ENCODE measurements around the gene LRRC59.

Gene LRRC59

DNA sequence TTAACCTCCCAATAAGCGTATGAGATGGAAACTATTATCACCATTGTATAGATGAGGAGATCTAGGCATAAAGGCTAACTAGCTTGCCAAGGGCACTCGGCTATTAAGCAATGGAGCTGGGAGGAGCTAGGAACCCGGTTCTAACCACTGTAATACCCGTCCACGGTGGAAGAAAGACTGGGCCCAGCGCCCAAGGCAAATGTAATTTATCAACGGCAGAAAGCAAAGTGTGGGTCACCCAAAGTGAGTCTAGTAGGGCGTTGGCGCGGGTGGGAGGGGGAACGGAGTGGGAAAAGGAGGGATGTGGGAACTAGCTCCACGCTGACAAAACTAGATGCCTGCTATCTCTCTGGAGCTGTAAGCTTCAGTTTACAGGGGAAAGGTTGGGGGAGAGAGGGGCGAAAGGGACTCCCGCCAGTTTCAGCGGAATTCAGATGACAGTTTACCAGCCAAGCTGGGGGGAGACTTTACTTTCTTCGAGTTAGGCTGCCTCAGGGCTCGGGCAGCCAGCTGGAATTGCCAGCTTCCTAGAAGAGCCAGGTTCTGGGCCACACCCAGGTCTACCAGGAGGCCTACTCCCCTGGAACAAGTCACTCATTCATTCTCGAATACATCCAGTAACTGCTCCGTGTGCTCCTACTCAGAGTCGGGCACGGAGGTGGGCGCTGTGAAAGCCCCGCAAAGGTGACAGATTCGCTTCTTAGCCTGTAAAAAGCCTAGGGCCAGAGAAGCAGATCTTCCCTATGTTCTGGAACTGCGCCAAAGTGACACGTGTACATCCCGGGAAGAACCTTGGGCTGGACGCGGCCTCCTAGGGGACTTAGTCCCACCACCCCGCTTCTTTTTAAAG lies 837 bp downstream of the LRRC59 start:
- Histone ChIP-seq H3K27ac (ENCODE audit: low read length) (no peak overlapping the region), H3K4me1 (ENCODE audit: insufficient read depth, low read length) (no peaks in the 10 kb centered on the region)

DNA sequence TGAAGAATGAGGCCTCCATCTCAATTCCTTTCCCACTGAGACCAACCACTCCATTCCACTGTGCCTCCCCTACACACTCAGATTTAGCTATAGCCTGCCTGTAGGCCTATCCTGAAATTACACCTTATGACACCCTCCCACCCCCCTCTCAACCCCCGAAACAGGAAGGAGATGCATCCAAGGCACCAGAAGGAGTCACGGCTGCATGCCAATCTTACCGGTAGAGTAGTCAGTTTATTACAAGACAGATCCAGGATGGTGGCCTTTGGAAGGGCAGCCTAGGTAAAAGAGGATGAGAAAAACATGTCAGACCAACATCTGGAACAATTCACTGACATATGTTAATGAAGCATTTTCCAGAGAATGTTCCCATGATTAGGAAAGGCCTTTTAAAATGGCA lies 2.6 kb downstream of the LRRC59 start:
- Histone ChIP-seq H3K9ac (ENCODE audit: low read depth, low read length) (no peak overlapping the region), H3K9me3 (ENCODE audit: insufficient read depth, low read depth, low read length) (no peaks in the 10 kb centered on the region), H3K36me3 (ENCODE audit: insufficient read depth, low read depth, low read length) (peaks cover 57% of the 10 kb centered on the region), H3K27me3 (ENCODE audit: insufficient read depth, low read length) (no peaks in the 10 kb centered on the region), H3K4me1 (ENCODE audit: insufficient read depth, low read length) (no peaks in the 10 kb centered on the region), H3K27ac (ENCODE audit: low read length) (no peak overlapping the region), H3K4me3 (ENCODE audit: low read length) (no peak overlapping the region)

More for the DNA sequence above, 837 bp downstream of the LRRC59 start:
- H3K9me3 ChIP-seq (ENCODE audit: insufficient read depth, low read depth, low read length), result no peaks in the 10 kb centered on the region
- peak overlapping the region; percentile 91 for H3K9ac ChIP-seq (ENCODE audit: low read depth, low read length)
- H3K27me3 ChIP-seq (ENCODE audit: insufficient read depth, low read length), result no peaks in the 10 kb centered on the region
- peaks cover 39% of the 10 kb centered on the region for H3K36me3 ChIP-seq (ENCODE audit: insufficient read depth, low read depth, low read length)
- peak overlapping the region; percentile 91 for H3K4me3 ChIP-seq (ENCODE audit: low read length)

DNA sequence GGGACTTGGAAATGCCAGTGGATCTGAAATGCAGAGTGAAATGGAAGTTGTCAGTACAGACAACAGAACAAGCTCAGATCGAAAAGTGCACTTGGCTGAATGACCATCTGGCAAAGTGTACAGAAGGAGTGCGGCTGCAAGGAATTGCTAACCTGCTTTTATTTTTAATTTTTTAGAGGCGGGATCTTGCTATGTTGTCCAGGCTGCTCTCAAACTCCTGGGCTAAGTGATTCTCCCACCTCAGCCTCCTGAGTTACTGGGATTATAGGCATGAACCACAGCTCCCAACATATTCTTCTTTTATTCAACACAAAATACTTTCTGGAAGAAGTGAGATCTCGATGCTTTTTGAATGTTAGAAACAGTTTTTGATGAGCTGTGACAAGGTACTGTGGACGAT lies 3.6 kb downstream of the LRRC59 start:
- Histone ChIP-seq H3K9me3 (ENCODE audit: insufficient read depth, low read depth, low read length) (no peaks in the 10 kb centered on the region), H3K4me1 (ENCODE audit: insufficient read depth, low read length) (no peaks in the 10 kb centered on the region), H3K27ac (ENCODE audit: low read length) (no peak overlapping the region), H3K36me3 (ENCODE audit: insufficient read depth, low read depth, low read length) (peaks cover 67% of the 10 kb centered on the region), H3K27me3 (ENCODE audit: insufficient read depth, low read length) (no peaks in the 10 kb centered on the region), H3K9ac (ENCODE audit: low read depth, low read length) (no peak overlapping the region), H3K4me3 (ENCODE audit: low read length) (no peak overlapping the region)

DNA sequence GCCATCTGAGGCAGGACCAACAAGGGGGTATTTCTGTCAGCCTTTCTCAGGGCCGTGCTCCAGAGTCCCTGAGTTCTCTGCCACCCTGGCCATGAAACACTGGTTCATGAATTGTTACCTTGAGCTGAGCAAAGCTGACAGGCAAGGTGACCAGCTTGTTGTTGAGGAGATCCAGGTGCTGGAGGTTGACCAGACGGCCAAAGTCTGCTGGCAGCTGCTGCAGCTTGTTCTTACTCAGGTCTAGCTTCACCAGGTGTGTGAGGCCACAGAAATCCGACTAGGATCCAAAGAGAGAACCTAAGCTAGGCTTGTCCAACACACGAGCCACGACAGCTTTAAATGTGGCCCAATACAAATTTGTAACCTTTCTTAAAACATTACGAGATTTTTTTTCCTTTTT lies 4.7 kb downstream of the LRRC59 start:
- H3K27me3 ChIP-seq (ENCODE audit: insufficient read depth, low read length), result no peaks in the 10 kb centered on the region
- H3K4me1 ChIP-seq (ENCODE audit: insufficient read depth, low read length), result no peaks in the 10 kb centered on the region
- H3K9ac ChIP-seq (ENCODE audit: low read depth, low read length), result no peak overlapping the region
- H3K9me3 ChIP-seq (ENCODE audit: insufficient read depth, low read depth, low read length), result no peaks in the 10 kb centered on the region
- H3K36me3 ChIP-seq (ENCODE audit: insufficient read depth, low read depth, low read length), result peaks cover 78% of the 10 kb centered on the region
- no peak overlapping the region for H3K4me3 ChIP-seq (ENCODE audit: low read length)
- H3K27ac ChIP-seq (ENCODE audit: low read length), result no peak overlapping the region

DNA sequence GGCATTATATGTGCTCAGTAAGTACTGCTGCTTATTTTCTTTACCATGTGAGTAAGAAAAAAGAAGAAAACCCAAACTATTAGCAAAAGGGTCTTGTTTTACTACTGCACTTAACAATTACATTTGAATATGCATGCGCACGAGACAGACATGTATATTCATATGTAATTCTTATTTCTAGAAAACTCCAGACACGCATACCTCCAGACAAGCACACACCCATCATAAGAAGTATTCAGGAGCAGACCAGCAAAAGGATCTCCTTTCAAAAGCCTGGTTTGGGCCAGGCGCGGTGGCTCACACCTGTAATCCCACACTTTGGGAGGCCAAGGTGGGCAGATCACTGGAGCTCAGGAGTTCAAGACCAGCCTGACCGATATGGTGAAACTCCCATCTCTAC lies 7.8 kb downstream of the LRRC59 start:
- Histone ChIP-seq H3K9ac (ENCODE audit: low read depth, low read length) (no peak overlapping the region), H3K27me3 (ENCODE audit: insufficient read depth, low read length) (no peaks in the 10 kb centered on the region), H3K9me3 (ENCODE audit: insufficient read depth, low read depth, low read length) (no peaks in the 10 kb centered on the region), H3K4me3 (ENCODE audit: low read length) (no peak overlapping the region), H3K4me1 (ENCODE audit: insufficient read depth, low read length) (no peaks in the 10 kb centered on the region), H3K36me3 (ENCODE audit: insufficient read depth, low read depth, low read length) (peaks cover 99% of the 10 kb centered on the region), H3K27ac (ENCODE audit: low read length) (no peak overlapping the region)

DNA sequence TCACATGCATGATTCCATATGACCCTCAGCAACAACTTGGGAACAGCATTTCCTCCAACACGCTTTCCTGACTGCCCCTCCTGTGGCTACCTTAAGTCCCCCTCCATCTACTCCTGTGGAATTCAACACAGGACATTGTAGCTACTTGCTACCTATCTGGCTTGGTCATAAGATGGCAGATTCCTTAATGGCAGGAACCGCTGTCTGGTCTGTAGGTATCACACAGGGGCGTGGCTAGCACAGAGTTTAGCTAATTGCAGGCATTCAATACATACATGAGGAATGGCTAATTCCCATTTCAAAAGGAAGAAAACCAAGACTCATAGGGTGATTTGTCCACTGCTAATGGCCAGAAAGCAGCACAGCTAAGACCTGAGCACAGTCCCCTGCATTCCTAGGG lies 8.6 kb downstream of the LRRC59 start:
- Histone ChIP-seq H3K9ac (ENCODE audit: low read depth, low read length) (no peak overlapping the region), H3K27me3 (ENCODE audit: insufficient read depth, low read length) (no peaks in the 10 kb centered on the region), H3K36me3 (ENCODE audit: insufficient read depth, low read depth, low read length) (peaks cover 99% of the 10 kb centered on the region), H3K4me3 (ENCODE audit: low read length) (no peak overlapping the region), H3K9me3 (ENCODE audit: insufficient read depth, low read depth, low read length) (no peaks in the 10 kb centered on the region), H3K4me1 (ENCODE audit: insufficient read depth, low read length) (no peaks in the 10 kb centered on the region), H3K27ac (ENCODE audit: low read length) (no peak overlapping the region)

DNA sequence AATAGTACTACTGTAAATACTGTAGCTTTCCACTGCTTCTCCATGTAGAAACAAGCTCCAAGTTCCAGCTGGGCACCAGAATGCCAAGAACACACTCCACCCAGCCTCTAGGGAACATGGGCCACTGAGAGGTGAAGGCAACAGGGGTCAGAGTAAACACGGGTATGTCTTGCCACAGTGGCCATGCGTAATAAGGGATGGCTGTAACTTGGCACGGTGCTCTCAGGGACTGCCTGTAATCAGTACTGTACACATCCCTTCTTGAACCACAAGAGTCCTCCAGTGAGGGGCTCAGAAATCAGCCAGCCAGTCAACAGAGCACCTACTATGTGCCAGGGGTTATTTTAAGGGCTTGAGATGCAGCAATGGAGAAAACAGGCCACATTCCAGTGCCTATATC lies 10.8 kb downstream of the LRRC59 start:
- Histone ChIP-seq H3K4me3 (ENCODE audit: low read length) (no peak overlapping the region), H3K36me3 (ENCODE audit: insufficient read depth, low read depth, low read length) (peaks cover 99% of the 10 kb centered on the region), H3K27me3 (ENCODE audit: insufficient read depth, low read length) (no peaks in the 10 kb centered on the region), H3K4me1 (ENCODE audit: insufficient read depth, low read length) (no peaks in the 10 kb centered on the region), H3K9ac (ENCODE audit: low read depth, low read length) (no peak overlapping the region), H3K27ac (ENCODE audit: low read length) (no peak overlapping the region), H3K9me3 (ENCODE audit: insufficient read depth, low read depth, low read length) (no peaks in the 10 kb centered on the region)

DNA sequence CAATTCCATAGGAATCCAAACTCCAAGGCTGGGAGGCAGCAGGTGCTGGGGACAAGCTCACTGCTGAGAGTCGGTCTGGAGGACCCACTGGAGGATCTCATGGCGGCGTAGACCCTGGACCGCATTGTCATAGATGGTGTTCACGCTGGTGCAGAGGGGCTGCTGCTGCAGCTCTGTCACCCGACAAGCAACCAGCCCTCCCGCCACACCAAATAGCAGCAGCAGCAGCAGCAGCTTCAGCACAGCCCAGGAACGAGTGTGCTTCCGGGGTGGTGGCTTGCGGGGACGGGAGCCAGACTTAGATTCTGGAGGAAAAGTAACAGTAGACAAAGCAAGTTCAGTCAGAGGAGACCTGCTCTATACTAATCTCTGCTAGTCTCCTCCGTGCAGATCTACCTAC lies 14.4 kb downstream of the LRRC59 start:
- no peaks in the 10 kb centered on the region for H3K4me1 ChIP-seq (ENCODE audit: insufficient read depth, low read length)
- peaks cover 94% of the 10 kb centered on the region for H3K36me3 ChIP-seq (ENCODE audit: insufficient read depth, low read depth, low read length)
- no peak overlapping the region for H3K9ac ChIP-seq (ENCODE audit: low read depth, low read length)

DNA sequence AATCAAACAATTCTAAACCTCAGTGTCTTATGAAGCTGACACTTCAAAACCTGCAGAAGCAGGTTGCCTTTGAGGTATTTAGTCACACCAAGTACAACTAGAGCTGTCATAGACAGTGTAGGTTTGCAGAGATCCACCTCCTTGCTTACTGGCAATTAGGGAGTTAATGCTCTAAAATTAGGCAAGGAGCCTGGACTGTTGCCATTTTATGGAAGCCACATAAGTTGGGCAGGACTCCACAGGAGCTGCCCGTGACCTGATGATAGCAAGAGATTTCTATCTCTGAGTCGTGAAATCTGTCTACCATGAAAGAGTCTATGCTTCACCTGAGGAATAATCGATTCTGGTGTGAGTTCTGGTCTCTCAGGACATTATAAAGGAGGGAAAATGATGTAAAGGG lies 15.4 kb downstream of the LRRC59 start:
- Histone ChIP-seq H3K4me3 (ENCODE audit: low read length) (no peak overlapping the region), H3K4me1 (ENCODE audit: insufficient read depth, low read length) (no peaks in the 10 kb centered on the region), H3K27me3 (ENCODE audit: insufficient read depth, low read length) (no peaks in the 10 kb centered on the region), H3K9ac (ENCODE audit: low read depth, low read length) (no peak overlapping the region), H3K9me3 (ENCODE audit: insufficient read depth, low read depth, low read length) (no peaks in the 10 kb centered on the region), H3K36me3 (ENCODE audit: insufficient read depth, low read depth, low read length) (peaks cover 90% of the 10 kb centered on the region), H3K27ac (ENCODE audit: low read length) (no peak overlapping the region)

More for the DNA sequence above, 14.4 kb downstream of the LRRC59 start:
- Histone ChIP-seq H3K27ac (ENCODE audit: low read length) (no peak overlapping the region), H3K9me3 (ENCODE audit: insufficient read depth, low read depth, low read length) (no peaks in the 10 kb centered on the region), H3K27me3 (ENCODE audit: insufficient read depth, low read length) (no peaks in the 10 kb centered on the region), H3K4me3 (ENCODE audit: low read length) (no peak overlapping the region)

DNA sequence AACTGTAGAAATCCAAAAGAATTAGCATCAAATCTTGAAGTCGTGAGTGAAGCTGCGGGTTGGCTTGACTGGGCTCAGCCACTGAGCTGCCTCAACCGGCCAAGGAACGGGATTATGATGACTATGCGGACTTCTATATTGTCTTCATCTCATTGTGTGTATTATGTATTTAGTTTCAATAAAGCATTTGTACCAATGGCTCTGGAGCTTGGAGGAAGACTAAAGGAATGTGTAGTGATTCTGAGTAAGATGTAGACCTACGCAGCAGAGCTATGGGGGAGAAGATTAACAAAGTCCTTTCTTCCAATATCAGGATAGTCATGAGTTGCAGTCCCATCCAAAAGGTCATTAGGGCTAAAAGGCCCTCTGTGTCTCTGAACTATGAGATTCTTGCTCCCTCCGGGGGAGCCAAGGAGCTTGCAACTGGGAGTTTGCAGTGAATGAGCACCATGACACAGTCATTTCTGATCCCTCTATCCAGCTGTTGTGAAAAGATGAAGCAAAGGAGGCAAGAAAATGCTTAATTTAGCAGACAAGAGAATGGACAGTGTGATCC lies 16.0 kb downstream of the LRRC59 start:
- Histone ChIP-seq H3K36me3 (ENCODE audit: insufficient read depth, low read depth, low read length) (peaks cover 87% of the 10 kb centered on the region), H3K9me3 (ENCODE audit: insufficient read depth, low read depth, low read length) (no peaks in the 10 kb centered on the region), H3K4me3 (ENCODE audit: low read length) (no peak overlapping the region), H3K27ac (ENCODE audit: low read length) (no peak overlapping the region), H3K27me3 (ENCODE audit: insufficient read depth, low read length) (no peaks in the 10 kb centered on the region), H3K4me1 (ENCODE audit: insufficient read depth, low read length) (no peaks in the 10 kb centered on the region), H3K9ac (ENCODE audit: low read depth, low read length) (no peak overlapping the region)

DNA sequence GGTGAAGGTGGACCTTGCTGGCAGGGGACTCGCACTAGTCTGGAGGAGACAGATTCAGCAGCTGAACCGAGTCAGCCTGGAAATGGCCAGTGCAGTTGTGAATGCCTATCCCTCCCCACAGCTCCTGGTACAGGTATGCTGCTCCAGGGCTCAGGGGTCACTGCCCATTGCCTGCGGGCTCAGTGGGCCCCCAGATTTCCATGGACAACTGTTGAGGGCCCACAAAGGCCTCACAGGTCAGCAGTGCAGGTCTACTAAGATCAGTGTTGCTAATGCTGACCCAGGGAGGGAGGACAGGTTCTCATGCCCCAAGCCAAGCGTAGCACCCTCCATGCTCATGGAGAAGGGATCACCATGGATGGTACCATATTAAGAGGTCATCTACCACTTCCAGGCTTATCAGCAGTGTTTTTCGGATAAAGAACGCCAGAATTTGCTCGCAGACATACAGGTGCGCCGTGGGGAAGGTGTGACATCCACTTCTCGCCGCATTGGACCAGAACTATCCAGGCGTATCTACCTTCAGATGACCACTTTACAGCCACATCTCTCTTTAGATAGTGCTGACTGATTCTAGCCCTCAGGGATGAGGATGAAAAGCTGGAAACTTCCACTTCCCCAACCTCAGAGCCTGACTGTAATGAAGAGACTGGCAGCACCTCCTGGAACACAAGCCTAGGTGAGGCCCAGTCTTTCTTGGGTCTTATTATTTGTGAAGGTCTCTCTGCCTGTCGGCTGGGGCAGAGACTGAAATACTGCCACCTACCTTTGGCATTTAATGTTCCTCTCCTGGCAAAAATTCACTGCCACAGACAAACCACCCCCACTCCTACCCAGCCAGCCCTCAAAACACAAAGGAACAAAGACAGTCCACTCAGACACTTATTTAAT lies 16.7 kb downstream of the LRRC59 start:
- Histone ChIP-seq H3K4me3 (ENCODE audit: low read length) (no peak overlapping the region), H3K4me1 (ENCODE audit: insufficient read depth, low read length) (no peaks in the 10 kb centered on the region), H3K9ac (ENCODE audit: low read depth, low read length) (no peak overlapping the region), H3K27ac (ENCODE audit: low read length) (no peak overlapping the region), H3K27me3 (ENCODE audit: insufficient read depth, low read length) (no peaks in the 10 kb centered on the region), H3K9me3 (ENCODE audit: insufficient read depth, low read depth, low read length) (no peaks in the 10 kb centered on the region), H3K36me3 (ENCODE audit: insufficient read depth, low read depth, low read length) (peaks cover 87% of the 10 kb centered on the region)
